ENCODE data around the gene HBEGF.
A peak's percentile ranks its signal among the peaks of the same experiment; 100 is the strongest.

Gene HBEGF

GRCh38 chr5:140302786-140303639 is 43.4 kb downstream of the HBEGF start, which contains the start of gene PFDN1:
Gene PFDN1, minus strand, starts transcription at chr5:140303101. Its CDS starts 28 bp downstream, at chr5:140303073.
- DNase-seq (peak; percentile 93), ATAC-seq (peak; percentile 97)

GRCh38 chr5:140301136-140301535 is 45.3 kb downstream of the HBEGF start:
- ATAC-seq = no peak
- no peak for DNase-seq

- ATAC-seq = no peak
- DNase-seq = no peak
Measured at GRCh38 chr5:140299056-140299455, 47.3 kb downstream of the HBEGF start.

- no peak for ATAC-seq
- no peak for DNase-seq
Measured at GRCh38 chr5:140298183-140298601, 48.2 kb downstream of the HBEGF start.

DNA sequence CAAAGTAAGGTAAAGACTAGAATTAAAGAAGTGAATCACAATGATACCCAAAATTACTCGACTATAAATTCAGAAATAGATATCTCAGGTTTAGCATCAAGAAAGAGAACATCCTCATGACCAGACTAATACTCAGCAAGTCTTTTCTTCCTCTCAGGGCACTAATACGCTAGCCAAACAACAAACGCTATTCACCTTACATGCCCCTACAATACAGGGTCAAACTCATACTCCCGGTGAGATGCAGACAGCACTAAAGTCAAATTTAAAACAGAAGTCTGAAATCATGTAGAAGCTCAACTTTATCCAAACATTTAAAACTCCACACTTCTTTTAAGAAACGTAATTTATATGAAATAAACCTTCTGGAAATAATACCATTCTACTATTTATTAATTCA is 49.1 kb downstream of the HBEGF start:
- ATAC-seq (no peak), DNase-seq (no peak)

GRCh38 chr5:140296289-140296688 is 50.1 kb downstream of the HBEGF start:
- ATAC-seq (no peak), DNase-seq (no peak)

- ATAC-seq (no peak), DNase-seq (no peak)
Measured at GRCh38 chr5:140295414-140295813, 51.0 kb downstream of the HBEGF start.

GRCh38 chr5:140294753-140295152 is 51.6 kb downstream of the HBEGF start:
- ATAC-seq = no peak

DNA sequence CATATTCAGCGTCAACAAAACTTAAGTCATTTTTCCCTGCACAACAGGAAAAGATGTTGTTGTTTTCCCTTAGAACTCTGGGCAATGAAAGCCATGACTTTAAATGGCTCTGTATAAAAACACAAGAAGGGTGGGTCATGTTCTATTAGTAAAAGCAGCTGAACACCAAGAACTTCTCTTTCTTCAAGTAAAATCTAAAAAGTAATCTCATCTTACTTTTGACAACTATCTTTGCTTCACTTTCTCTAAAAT is 52.6 kb downstream of the HBEGF start:
- ATAC-seq (no peak), DNase-seq (no peak)

More at GRCh38 chr5:140294753-140295152, 51.6 kb downstream of the HBEGF start:
- DNase-seq = no peak

GRCh38 chr5:140293091-140293848 is 53.1 kb downstream of the HBEGF start:
- no peak for DNase-seq
- ATAC-seq = no peak

DNA sequence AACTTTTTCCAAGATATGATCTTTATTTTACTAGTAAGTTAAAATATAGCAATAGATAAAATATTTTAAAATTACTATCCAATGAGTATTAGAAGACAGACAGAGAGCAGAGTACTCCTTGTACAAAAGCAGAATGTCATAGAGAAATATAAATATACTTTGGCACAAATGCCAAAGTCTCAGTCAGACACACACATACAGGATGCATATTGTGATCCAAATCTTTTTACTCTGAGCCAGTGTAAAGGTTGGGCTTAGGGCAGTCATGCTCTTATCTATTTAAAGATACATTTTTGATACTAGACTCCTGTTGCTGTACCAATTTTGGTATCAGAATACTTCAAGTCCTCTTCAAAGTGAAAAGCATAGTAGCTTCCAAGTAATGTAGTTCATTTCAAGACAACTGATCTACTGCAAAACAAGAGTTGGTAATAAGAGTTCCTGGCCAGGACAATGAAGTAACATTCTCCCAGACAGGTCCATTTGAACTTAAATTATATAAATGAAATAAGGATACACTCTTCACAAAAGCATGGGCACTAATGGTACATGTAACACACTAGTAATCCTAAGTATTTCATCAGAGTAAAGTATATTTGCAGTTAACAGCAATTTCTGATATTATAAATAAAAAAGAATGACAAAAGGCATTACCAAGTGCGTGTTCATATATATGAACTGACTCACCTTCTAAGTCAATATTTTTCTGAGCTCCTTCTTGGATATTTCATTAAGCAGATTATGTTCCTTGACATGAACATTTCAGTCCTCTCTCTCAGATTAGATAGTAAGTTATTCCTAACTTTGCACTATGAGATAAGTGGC is 54.0 kb downstream of the HBEGF start:
- no peak for DNase-seq

GRCh38 chr5:140287801-140288521 is 58.4 kb downstream of the HBEGF start:
- no peak for ATAC-seq

More for the DNA sequence above, 54.0 kb downstream of the HBEGF start:
- no peak for ATAC-seq

DNA sequence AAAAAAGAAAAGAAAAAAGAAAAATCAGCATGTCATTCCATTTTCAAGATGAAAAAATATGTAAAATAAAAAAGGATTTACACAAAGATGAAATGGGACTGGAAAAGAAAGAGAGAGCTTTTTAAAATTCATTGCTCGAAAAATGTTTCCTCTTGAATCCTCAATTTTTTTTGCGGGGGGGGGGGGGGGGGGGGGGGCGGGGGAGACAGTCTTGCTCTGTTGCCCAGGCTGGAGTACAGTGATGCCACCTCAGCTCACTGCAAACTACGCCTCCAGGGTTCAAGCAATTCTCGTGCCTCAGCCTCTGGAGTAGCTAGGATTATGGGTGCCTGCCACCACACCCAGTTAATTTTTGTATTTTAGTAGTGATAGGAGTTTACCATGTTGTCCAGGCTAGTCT is 60.0 kb downstream of the HBEGF start:
- no peak for ATAC-seq

More at GRCh38 chr5:140287801-140288521, 58.4 kb downstream of the HBEGF start:
- no peak for DNase-seq

DNA sequence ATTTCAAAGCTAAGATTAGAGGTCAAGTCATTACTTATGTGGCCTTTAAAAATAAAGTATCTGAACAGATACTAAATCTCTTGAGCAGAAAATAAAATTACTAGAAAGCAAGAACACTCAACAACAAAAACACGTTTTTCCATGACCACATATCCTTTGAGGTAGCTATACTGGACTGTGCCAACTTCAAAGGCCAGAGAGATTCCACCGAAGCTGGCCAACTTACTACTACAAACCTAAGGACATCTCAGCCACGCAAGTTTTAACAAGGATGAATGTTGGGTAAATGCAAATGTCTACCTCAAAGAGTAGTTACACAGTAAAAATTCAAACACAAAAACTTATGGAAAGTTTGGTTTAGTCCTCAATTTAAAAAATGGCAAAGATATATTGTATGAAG is 62.4 kb downstream of the HBEGF start:
- DNase-seq = no peak

More for the DNA sequence above, 60.0 kb downstream of the HBEGF start:
- DNase-seq = no peak

More for the DNA sequence above, 62.4 kb downstream of the HBEGF start:
- ATAC-seq = no peak
